HG03196 (cell line): Measurements from ENCODE around the gene PCED1B.
"Not testable (repeated sequence)": the region's sequence is repeated elsewhere in the genome, so short reads cannot be mapped to it uniquely, and the experiment has no call there.

Experiments used
- ATAC-seq: cut with Tn5 transposase; IDR thresholded peaks from one replicate; pipeline ENCODE4 v1.9.1; 2021; ENCODE audit not compliant: unreplicated experiment

PCED1B gene

DNA sequence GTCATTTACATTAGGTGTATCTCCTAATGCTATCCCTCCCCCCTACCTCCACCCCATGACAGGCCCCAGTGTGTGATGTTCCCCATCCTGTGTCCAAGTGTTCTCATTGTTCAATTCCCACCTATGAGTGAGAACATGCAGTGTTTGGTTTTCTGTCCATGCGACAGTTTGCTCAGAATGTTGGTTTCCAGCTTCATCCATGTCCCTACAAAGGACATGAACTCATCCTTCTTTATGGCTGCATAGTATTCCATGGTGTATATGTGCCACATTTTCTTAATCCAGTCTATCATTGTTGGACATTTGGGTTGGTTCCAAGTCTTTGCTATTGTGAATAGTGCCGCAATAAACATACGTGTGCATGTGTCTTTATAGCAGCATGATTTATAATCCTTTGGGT, 37.9 kb downstream of the PCED1B start:
- ATAC-seq: not testable (repeated sequence)

DNA sequence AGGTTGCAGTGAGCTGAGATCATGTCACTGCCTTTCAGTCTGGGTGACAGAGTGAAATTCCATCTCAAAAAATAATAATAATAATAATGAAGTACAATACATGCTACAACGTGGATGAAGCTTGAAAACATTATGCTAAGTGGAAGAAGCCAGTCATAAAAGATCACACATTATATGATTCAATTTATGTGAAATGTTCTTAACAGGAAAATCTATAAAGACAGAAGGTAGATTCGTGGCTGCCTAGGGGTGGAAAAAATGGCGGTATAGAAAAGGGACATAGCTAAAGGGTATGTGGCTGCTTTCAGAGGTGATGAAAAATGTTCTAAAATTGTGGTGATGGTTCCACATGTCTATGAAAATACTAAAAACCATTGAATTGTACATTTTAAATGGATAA, 41.3 kb downstream of the PCED1B start:
- no peak for ATAC-seq

GRCh38 chr12:47121146-47121545, 41.7 kb downstream of the PCED1B start:
- no peak for ATAC-seq

DNA sequence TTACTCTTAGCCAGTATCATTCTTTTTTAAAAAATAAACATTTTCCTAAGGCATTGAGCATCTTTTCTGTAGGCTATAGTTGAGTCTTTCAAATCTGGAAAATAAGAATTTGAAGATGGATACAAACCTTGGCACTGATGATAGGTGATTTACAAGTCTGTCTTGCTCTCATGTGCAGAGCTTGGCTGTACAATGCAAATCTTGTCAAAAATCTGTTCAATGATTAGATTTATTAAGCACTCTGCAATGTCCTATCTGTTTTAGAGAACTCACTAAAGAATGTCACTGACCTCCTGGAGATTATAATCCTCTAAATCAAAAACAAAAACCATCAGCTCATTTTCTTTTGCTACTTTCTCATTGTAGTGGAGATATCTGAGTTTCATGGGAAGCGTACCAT, 43.2 kb downstream of the PCED1B start:
- no peak for ATAC-seq

- ATAC-seq: no peak
These were observed 44.3 kb downstream of the PCED1B start for GRCh38 chr12:47123730-47124129.

- ATAC-seq: no peak
These were observed 45.0 kb downstream of the PCED1B start for GRCh38 chr12:47124451-47124850.

DNA sequence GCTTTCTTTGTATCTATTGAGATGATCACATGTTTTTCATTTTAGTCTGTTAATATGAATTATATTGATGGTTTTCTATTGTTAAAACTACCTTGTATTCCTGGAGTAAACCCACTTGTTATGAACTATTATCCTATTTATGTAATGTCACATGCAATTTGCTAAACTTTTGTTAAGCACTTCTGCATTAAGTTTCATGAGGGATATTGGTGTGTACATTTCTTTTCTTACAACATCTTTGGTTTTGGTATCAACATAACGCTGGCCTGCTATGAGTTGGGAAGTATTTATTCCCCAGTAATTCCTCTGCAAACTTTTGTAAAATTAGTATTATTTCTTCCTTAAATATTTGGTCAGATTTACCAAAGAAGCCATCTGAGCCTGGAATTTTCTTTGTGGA, 46.8 kb downstream of the PCED1B start:
- no peak for ATAC-seq

DNA sequence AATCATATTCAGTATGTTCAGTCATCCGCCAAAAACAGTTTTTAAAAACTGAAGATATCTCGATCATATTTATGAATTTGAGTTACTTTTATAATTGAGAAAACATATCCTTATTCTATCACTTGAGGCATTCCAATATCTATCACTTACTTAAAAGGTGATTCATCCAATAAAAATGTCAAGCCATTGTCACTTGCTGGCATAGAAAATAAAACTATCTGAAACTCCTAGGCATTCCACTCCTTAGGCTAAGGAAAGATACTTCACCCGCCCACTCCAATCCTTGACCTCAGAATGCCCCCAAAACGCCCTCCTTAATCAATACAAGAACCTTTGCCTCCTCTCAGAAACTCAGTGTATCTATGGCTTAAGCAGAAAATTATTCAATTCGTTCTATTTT, 51.6 kb downstream of the PCED1B start:
- no peak for ATAC-seq

- no peak for ATAC-seq
These were observed 54.6 kb downstream of the PCED1B start for GRCh38 chr12:47134005-47134404.

DNA sequence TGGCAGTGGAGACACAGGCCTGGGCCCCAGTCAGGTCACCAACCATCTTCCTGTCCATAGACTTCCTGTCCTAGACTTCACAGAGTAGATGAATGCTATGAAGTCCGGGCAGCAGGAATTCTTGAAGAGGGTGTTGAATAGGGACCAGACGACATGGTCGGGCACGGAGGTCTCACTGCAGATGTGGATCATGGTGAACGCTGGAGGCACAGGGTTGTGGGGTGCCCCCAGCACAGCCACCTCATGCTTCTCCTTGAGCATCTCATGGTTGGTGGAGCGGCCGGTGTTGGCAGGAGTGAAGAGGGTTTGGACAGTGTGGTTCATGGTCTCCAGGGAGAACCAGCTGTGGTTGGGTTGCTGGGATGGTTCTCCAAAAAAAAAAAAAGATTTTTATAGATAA, 56.2 kb downstream of the PCED1B start:
- ATAC-seq: no peak

DNA sequence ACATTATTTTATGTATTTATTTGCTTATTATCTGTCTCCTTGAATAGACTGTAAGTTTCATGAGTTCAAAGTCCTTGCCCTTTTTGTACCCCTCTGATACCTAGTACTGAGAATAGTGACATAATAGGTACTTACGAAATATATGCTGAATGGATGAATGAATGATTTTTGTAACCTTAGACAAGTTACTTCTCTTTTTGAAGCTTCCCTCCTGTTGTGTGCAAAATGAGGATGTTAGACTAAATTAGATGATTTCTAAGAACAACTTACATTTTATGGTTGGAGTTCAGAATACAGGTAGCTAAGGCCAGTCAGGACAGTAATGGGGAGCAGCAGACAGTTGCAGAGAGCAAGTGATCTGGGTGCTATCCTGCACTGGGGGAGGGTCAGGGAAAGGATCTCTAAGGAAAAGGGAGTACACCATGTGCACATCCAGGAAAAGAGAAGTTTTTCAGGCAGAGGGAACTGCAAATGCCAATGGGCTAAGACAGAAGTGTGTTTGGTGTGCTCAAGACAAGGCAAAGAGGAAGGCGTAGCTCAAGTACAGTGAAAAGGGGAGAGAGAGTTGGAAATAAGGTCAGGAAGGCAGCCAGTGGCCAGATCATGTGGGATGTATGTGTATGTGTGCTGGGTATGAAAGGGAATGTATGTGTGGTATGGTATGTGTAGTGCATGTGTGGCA, 59.7 kb downstream of the PCED1B start:
- ATAC-seq: no peak

GRCh38 chr12:47141459-47141858, 62.0 kb downstream of the PCED1B start:
- ATAC-seq: no peak

DNA sequence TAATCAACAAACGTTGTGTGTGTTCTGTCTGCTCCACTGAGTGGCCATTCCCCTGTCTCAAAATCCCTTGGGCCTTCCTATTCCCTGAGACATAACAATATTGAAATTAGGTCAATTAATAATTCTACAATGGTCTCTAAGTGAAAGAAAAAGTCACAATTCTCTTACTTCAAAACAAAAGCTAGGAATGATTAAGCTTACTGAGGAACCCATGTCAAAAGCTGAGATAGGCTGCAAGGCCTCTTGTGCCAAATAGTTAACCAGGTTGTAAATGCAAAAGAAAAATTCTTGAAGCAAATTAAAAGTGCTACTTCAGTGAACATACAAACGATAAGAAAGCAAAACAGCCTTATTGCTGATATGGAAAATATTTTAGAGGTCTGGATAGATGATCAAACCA, 65.3 kb downstream of the PCED1B start:
- no peak for ATAC-seq

- ATAC-seq: no peak
These were observed 65.8 kb downstream of the PCED1B start for GRCh38 chr12:47145188-47145587.

DNA sequence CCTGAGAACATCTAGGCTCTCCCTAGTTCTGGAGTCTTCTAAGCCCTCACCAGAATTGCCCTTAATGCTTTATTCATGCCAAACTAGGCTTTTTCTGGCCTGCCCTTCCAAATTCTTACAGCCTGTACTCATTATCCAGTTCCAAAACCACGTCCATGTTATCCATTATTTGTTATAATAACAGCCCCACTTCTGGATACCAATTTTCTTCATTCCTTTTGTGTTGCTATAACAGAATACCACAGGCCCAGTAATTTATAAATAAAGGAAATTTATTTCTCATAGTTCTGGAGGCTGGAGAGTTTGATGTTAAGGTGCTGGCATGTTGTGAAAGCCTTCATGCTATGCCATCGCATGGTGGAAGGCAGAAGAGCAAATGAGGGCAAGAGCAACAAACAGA, 68.3 kb downstream of the PCED1B start:
- ATAC-seq: no peak

GRCh38 chr12:47149146-47149545, 69.7 kb downstream of the PCED1B start:
- ATAC-seq: no peak

GRCh38 chr12:47152095-47152494, 72.7 kb downstream of the PCED1B start:
- no peak for ATAC-seq

GRCh38 chr12:47155457-47156166, 76.2 kb downstream of the PCED1B start:
- ATAC-seq: no peak

- ATAC-seq: no peak
These were observed 76.8 kb downstream of the PCED1B start for GRCh38 chr12:47156167-47156736.

DNA sequence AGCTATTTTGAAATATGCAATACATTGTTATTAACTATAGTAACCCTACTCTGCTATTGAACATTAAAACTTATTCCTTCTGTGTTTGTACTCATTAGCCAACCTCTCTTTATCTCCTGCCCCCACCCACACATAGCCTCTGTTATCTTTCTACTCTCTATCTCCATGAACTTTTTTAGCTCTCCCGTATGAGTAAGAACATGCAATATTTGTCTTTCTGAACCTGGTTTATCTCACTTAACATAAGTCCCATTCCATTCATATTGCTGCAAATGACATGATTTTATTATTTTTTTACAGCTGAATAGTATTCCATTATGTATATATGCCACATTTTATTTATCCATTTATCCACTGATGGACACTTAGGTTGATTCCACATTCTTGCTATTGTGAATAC, 79.4 kb downstream of the PCED1B start:
- ATAC-seq: no peak

DNA sequence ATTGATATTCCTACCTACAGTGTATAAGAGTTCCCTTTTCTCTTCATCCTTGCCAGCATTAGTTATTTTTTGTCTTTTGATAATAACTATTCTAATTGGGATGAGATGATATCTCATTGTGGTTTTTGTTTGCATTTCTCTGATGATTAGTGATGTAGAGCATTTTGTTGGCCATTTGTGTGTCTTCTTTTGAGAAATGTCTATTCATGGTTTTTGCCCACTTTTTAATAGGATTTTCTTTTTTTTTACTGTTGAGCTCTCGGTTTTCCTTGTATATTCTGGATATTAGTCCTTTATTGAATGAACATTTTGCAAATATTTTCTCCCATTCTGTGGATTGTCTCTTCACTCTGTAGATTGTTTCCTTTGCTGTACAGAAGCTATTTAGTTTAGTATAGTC, 79.9 kb downstream of the PCED1B start:
- ATAC-seq: no peak
